Naive thymus-derived CD4-positive, alpha-beta T cell (primary cell): ENCODE measurements around the gene ZNF526. TPM values are rescaled to one million over a fixed set of nuclear protein-coding genes. Genes with fewer than 3 reads are reported as not detected.

ENCODE experiments used
- ATAC-seq: fragments of 150-1000 bp; cut with Tn5 transposase; 2 replicates; pipeline ENCODE4 v1.10.0; 2021; ENCODE audit warnings: mild to moderate bottlenecking, moderate library complexity
- CTCF ChIA-PET: fragments of 350-600 bp; sonication (Branson Sonifier 250); formaldehyde crosslinking; loops from one replicate; lab custom pipeline; 2021; ENCODE audit warnings: antibody characterized with exemption; lab: Charles Lee
- POLR2A ChIA-PET: fragments of 350-600 bp; sonication (Branson Sonifier 250); formaldehyde crosslinking; loops from one replicate; lab custom pipeline; 2021; ENCODE audit warnings: antibody characterized with exemption, inconsistent platforms; lab: Charles Lee
- DNase-seq, 9 donors: peaks; one replicate each; pipeline versions ENCODE4 v3.0.0 to v3.0.0-alpha.2; 2020 to 2022; ENCODE audit warnings: mixed read lengths in 1 of 9
- H3K27ac ChIP-seq: one replicate; pipeline ENCODE4 v1.7.0; 2013; ENCODE audit warnings: mild to moderate bottlenecking, low read depth, low read length, moderate library complexity
- H3K27me3 ChIP-seq, 2 donors: one replicate each; pipeline ENCODE4 v1.7.0; 2013; ENCODE audit warnings: low read length in 2 of 2, mild to moderate bottlenecking in 2 of 2, moderate library complexity in 2 of 2; ENCODE audit not compliant: control insufficient read depth in 2 of 2, insufficient read depth in 2 of 2
- H3K36me3 ChIP-seq, 3 experiments: 1 replicate in 2 of 3; 2 replicates in 1 of 3; pipeline ENCODE4 v1.7.0; 2013; ENCODE audit warnings: low read length in 3 of 3, mild to moderate bottlenecking in 3 of 3, moderate library complexity in 1 of 3; ENCODE audit not compliant: insufficient read depth in 3 of 3, control insufficient read depth in 2 of 3
- H3K4me1 ChIP-seq, 2 donors: one replicate each; pipeline ENCODE4 v1.7.0; 2013; ENCODE audit warnings: low read length in 2 of 2, mild to moderate bottlenecking in 2 of 2, moderate library complexity in 1 of 2; ENCODE audit not compliant: control insufficient read depth in 2 of 2, insufficient read depth in 2 of 2
- H3K4me3 ChIP-seq: 2 replicates; pipeline ENCODE4 v1.7.0; 2013; ENCODE audit warnings: mild to moderate bottlenecking, low read length
- H3K9me3 ChIP-seq, 3 experiments: 1 replicate in 2 of 3; 2 replicates in 1 of 3; pipeline ENCODE4 v1.7.0; 2013; ENCODE audit warnings: low read length in 3 of 3; ENCODE audit not compliant: control insufficient read depth in 2 of 3
- H3K27ac Mint-ChIP-seq, 9 donors: one replicate each; pipeline ENCODE4 v1.8.0; 2020 to 2022; ENCODE audit warnings: mixed read lengths in 9 of 9, mild to moderate bottlenecking in 8 of 9, moderate library complexity in 5 of 9, inconsistent platforms in 2 of 9
- H3K27me3 Mint-ChIP-seq, 5 donors: one replicate each; pipeline ENCODE4 v1.8.0; 2021 to 2022; ENCODE audit warnings: mixed read lengths in 5 of 5, mild to moderate bottlenecking in 1 of 5
- H3K36me3 Mint-ChIP-seq, 5 donors: one replicate each; pipeline ENCODE4 v1.8.0; 2020 to 2022; ENCODE audit warnings: mixed read lengths in 5 of 5, mild to moderate bottlenecking in 3 of 5, inconsistent platforms in 1 of 5
- H3K4me1 Mint-ChIP-seq, 7 donors: one replicate each; pipeline ENCODE4 v1.8.0; 2020 to 2022; ENCODE audit warnings: mixed read lengths in 7 of 7, mild to moderate bottlenecking in 3 of 7, inconsistent platforms in 1 of 7
- H3K4me3 Mint-ChIP-seq, 10 donors: one replicate each; pipeline ENCODE4 v1.8.0; 2020 to 2022; ENCODE audit warnings: mild to moderate bottlenecking in 10 of 10, mixed read lengths in 10 of 10, moderate library complexity in 6 of 10, inconsistent platforms in 2 of 10
- H3K9me3 Mint-ChIP-seq, 11 donors: one replicate each; pipeline ENCODE4 v1.8.0; 2020 to 2022; ENCODE audit warnings: mixed read lengths in 11 of 11, mild to moderate bottlenecking in 4 of 11, inconsistent platforms in 1 of 11, moderate library complexity in 1 of 11
- intact Hi-C, 2 donors: fragments of 100-400 bp; cut with micrococcal nuclease; formaldehyde crosslinking; loops; one replicate each; pipeline ENCODE4 v1.15.1; 2023
- polyA plus RNA-seq, 2 donors: library from polyadenylated mRNA; unstranded; fragments of 300-500 nt; fragmentation: Illumina TruSeq; gene quantifications; one replicate each; pipeline ENCODE4 v1.2.3, GENCODE V29; 2021
- total RNA-seq, 6 experiments: library from RNA in 5 of 6; stranded (reverse) in 5 of 6; gene quantifications; 1 replicate in 5 of 6; 2 replicates in 1 of 6; pipeline ENCODE4 v1.2.3 and lab custom pipeline; 2021 to 2026

Gene ZNF526
- total and polyA plus RNA-seq, 7 experiments from 2014 or later, result 4.0 to 25.2 (median 11.8) TPM

DNA sequence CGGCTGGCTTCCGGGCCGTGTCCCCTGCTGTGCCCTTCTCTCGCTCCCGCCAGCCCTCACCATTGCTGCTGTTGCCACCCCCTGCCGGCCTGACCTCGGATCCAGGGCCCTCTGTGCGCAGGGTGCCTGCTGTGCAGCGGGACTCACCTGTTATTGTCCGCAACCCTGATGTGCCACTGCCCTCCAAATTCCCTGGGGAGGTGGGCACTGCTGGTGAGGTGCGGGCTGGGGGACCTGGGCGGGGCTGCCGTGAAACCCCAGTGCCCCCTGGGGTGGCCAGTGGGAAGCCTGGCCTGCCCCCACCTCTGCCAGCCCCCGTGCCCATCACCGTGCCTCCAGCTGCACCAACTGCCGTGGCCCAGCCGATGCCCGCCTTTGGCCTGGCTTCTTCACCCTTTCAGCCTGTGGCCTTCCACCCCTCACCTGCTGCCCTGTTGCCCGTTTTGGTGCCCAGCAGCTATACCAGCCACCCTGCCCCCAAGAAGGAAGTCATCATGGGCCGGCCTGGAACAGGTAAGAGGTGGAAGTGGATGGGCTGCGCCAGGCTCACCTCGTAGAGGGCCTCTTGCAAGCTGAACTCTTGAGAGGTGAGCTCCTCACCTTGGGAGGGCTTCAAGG lies 54.1 kb downstream of the ZNF526 start:
- H3K4me1 Mint-ChIP-seq, result peaks cover 39 to 62% (median 49%) of the 10 kb centered on the region in 7 donors
- intact Hi-C loops, result no loop called here
- ChIA-PET POLR2A (interaction anchor here (1.4 kb wide), 1 partner anchor 30 kb away, joined by 4 read pairs; no protein-coding TSS in a partner anchor), CTCF (interaction anchor here (1.2 kb wide), 1 partner anchor 27 kb away, joined by 3 read pairs; no protein-coding TSS in a partner anchor)
- H3K4me3 Mint-ChIP-seq, result peak overlapping the region in 1 of 10 donors; percentile 16
- ATAC-seq (no peak), DNase-seq (no peak)
- H3K9me3 Mint-ChIP-seq, result no peaks in the 10 kb centered on the region
- no peak overlapping the region for H3K4me3 ChIP-seq
- H3K27ac ChIP-seq, result no peak overlapping the region
- H3K27me3 Mint-ChIP-seq, result no peaks in the 10 kb centered on the region
- peak overlapping the region in 1 of 9 donors; percentile 38 for H3K27ac Mint-ChIP-seq
- H3K9me3 ChIP-seq, result no peaks in the 10 kb centered on the region
- peaks cover 0 to 35% (median 0%) of the 10 kb centered on the region in 3 experiments for H3K36me3 ChIP-seq
- H3K27me3 ChIP-seq, result no peaks in the 10 kb centered on the region
- peaks cover 0 to 18% (median 6%) of the 10 kb centered on the region in 5 donors for H3K36me3 Mint-ChIP-seq
- peaks cover 28 to 36% of the 10 kb centered on the region in 2 donors for H3K4me1 ChIP-seq

DNA sequence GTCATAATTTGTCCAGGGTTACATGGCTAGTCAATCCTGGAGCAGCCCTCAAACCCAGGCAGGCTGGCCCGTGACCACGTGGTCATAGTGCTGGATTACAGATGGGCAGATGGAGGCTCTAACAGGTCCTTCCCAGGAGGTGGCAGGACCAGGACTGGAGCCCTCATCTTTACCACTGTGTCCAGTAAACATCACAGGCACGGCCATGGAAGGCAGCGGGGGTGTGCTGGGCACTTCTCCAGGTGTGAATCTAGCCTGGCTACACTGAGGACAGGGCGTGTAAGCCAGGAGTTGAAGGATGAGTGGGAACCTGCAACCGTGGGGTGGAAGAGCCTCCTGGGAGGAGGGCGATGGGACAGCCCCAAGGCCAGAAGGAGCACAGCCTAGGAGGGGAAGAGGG lies 55.0 kb downstream of the ZNF526 start:
- no peak overlapping the region for H3K27ac ChIP-seq
- H3K9me3 Mint-ChIP-seq, result no peaks in the 10 kb centered on the region
- intact Hi-C loops, result no loop called here
- H3K4me3 Mint-ChIP-seq, result peak overlapping the region in 3 of 10 donors; percentile 14 to 47 (median 33)
- no peak overlapping the region for H3K4me3 ChIP-seq
- no peaks in the 10 kb centered on the region for H3K27me3 Mint-ChIP-seq
- H3K4me1 Mint-ChIP-seq, result peaks cover 46 to 61% (median 50%) of the 10 kb centered on the region in 7 donors
- no peak for ATAC-seq
- H3K27ac Mint-ChIP-seq, result peak overlapping the region in 6 of 9 donors; percentile 5 to 86 (median 66)
- no peaks in the 10 kb centered on the region for H3K27me3 ChIP-seq
- peaks cover 0 to 14% (median 6%) of the 10 kb centered on the region in 5 donors for H3K36me3 Mint-ChIP-seq
- H3K9me3 ChIP-seq, result no peaks in the 10 kb centered on the region
- H3K36me3 ChIP-seq, result peaks cover 0 to 39% (median 0%) of the 10 kb centered on the region in 3 experiments
- peaks cover 27 to 35% of the 10 kb centered on the region in 2 donors for H3K4me1 ChIP-seq
- POLR2A ChIA-PET, result interaction anchor here (1.4 kb wide), 1 partner anchor 31 kb away, joined by 4 read pairs; no protein-coding TSS in a partner anchor
- CTCF ChIA-PET, result interaction anchor here (1.2 kb wide), 1 partner anchor 28 kb away, joined by 3 read pairs; no protein-coding TSS in a partner anchor
- DNase-seq, result no peak

DNA sequence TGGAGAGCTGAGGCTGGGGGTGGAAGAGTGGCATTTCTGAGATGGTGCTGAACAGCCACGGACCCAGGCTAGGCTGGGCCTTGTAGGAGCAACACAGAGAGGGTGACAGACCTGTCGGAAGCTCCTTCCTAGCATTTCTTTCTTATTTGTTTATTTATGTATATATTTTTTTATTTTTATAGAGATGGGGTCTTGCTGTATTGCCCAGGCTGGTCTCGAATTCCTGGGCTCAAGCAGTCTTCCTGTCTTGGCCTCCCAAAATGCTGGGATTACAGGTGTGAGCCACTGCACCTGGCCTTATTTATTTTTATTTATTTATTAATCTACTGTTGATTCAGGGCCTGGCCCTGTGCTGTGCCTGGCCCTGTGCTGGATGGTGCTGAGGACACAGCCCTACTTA lies 55.4 kb downstream of the ZNF526 start:
- no peaks in the 10 kb centered on the region for H3K9me3 Mint-ChIP-seq
- DNase-seq (no peak), ATAC-seq (no peak)
- no peaks in the 10 kb centered on the region for H3K9me3 ChIP-seq
- peaks cover 25 to 31% of the 10 kb centered on the region in 2 donors for H3K4me1 ChIP-seq
- H3K36me3 Mint-ChIP-seq, result peaks cover 0 to 14% (median 6%) of the 10 kb centered on the region in 5 donors
- intact Hi-C loops, result no loop called here
- no peak overlapping the region for H3K27ac ChIP-seq
- no peaks in the 10 kb centered on the region for H3K27me3 Mint-ChIP-seq
- POLR2A ChIA-PET, result interaction anchor here (1.4 kb wide), 1 partner anchor 31 kb away, joined by 4 read pairs; no protein-coding TSS in a partner anchor
- peaks cover 44 to 57% (median 46%) of the 10 kb centered on the region in 7 donors for H3K4me1 Mint-ChIP-seq
- peak overlapping the region in 1 of 10 donors; percentile 47 for H3K4me3 Mint-ChIP-seq
- H3K4me3 ChIP-seq, result no peak overlapping the region
- peak overlapping the region in 5 of 9 donors; percentile 12 to 85 (median 69) for H3K27ac Mint-ChIP-seq
- peaks cover 0 to 40% (median 0%) of the 10 kb centered on the region in 3 experiments for H3K36me3 ChIP-seq
- CTCF ChIA-PET, result interaction anchor here (1.2 kb wide), 1 partner anchor 29 kb away, joined by 3 read pairs; no protein-coding TSS in a partner anchor
- no peaks in the 10 kb centered on the region for H3K27me3 ChIP-seq

DNA sequence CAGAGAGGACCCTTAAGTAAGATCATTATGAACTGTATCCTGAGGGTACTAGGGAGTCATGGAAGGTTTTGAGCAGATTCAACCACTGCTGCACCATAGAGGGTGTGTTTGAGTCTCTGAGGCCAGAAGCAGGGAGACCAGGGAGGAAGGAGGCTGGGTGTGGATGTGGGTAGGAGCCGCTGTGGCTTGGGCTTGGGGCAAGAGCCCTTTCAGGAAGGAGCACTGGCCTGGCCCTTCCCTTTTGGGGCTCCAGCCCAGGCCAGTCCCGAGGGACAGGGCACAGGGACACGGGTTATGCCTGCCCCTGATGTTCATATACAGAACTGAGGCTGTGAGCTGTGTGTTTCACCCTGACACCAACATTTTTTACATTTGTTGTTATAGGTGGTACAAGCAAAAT lies 56.2 kb downstream of the ZNF526 start:
- H3K36me3 ChIP-seq, result peaks cover 0 to 40% (median 0%) of the 10 kb centered on the region in 3 experiments

DNA sequence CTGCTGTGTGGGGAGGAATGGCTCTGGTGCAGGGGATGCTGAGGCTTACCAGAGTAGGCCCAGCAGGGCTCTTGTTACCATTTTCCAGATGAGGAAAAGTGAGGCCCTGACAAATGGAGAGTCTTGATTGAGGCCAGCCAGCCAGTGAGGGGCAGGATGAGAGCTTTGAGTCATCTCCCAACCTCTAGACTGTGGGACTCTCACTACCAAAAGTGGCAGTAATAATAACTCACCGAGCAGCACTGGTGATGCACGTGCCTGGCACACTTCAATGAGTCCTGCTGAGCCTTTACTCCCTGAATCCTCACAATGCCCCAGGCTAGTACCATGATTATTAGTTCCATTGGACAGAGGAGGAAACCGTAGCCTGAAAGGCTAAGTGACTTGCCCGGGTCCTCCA lies 56.7 kb downstream of the ZNF526 start:
- H3K36me3 ChIP-seq, result peaks cover 0 to 40% (median 0%) of the 10 kb centered on the region in 3 experiments
- Mint-ChIP-seq H3K36me3 (peaks cover 0 to 13% (median 6%) of the 10 kb centered on the region in 5 donors), H3K27ac (peak overlapping the region in 4 of 9 donors; percentile 5 to 62 (median 40)), H3K9me3 (no peaks in the 10 kb centered on the region), H3K27me3 (no peaks in the 10 kb centered on the region), H3K4me1 (peaks cover 32 to 54% (median 38%) of the 10 kb centered on the region in 7 donors), H3K4me3 (no peak overlapping the region)
- no peaks in the 10 kb centered on the region for H3K27me3 ChIP-seq
- intact Hi-C loops, result no loop called here
- no peak for ATAC-seq
- ChIA-PET CTCF (interaction anchor here (0.5 kb wide), 1 partner anchor 151 kb away, joined by 3 read pairs; no protein-coding TSS in a partner anchor), POLR2A (interaction anchor here (1.0 to 4.3 kb wide), 3 partner anchors 15 to 77 kb away, joined by 3 to 22 read pairs (median 3); no protein-coding TSS in a partner anchor)
- no peak overlapping the region for H3K27ac ChIP-seq
- no peaks in the 10 kb centered on the region for H3K9me3 ChIP-seq
- peaks cover 25 to 27% of the 10 kb centered on the region in 2 donors for H3K4me1 ChIP-seq
- H3K4me3 ChIP-seq, result no peak overlapping the region
- DNase-seq, result no peak

More for the DNA sequence above, 56.2 kb downstream of the ZNF526 start:
- peak overlapping the region in 6 of 9 donors; percentile 3 to 78 (median 52) for H3K27ac Mint-ChIP-seq
- peaks cover 37 to 54% (median 43%) of the 10 kb centered on the region in 7 donors for H3K4me1 Mint-ChIP-seq
- no peaks in the 10 kb centered on the region for H3K27me3 Mint-ChIP-seq
- DNase-seq, result no peak
- H3K4me3 Mint-ChIP-seq, result peak overlapping the region in 5 of 10 donors; percentile 7 to 71 (median 11)
- no peaks in the 10 kb centered on the region for H3K27me3 ChIP-seq
- ATAC-seq, result no peak
- H3K36me3 Mint-ChIP-seq, result peaks cover 0 to 14% (median 6%) of the 10 kb centered on the region in 5 donors
- H3K9me3 Mint-ChIP-seq, result no peaks in the 10 kb centered on the region
- no peak overlapping the region for H3K27ac ChIP-seq
- no peaks in the 10 kb centered on the region for H3K9me3 ChIP-seq
- no peak overlapping the region for H3K4me3 ChIP-seq
- peaks cover 24 to 25% of the 10 kb centered on the region in 2 donors for H3K4me1 ChIP-seq
- intact Hi-C loops, result no loop called here
- ChIA-PET CTCF (interaction anchor here (0.5 kb wide), 1 partner anchor 151 kb away, joined by 3 read pairs; no protein-coding TSS in a partner anchor), POLR2A (interaction anchor here (4.3 kb wide), 1 partner anchor 30 kb away, joined by 22 read pairs; no protein-coding TSS in a partner anchor)
